Measurements from ENCODE around the gene C1QL2. TPM values are rescaled to one million over a fixed set of nuclear protein-coding genes. Genes with fewer than 3 reads are reported as not detected.

C1QL2 gene
- total RNA-seq, 1 donor from 2014 or later, result not detected

GRCh38 chr2:119147776-119148715 lies 10.5 kb downstream of the C1QL2 start:
- no peak for DNase-seq (ENCODE audit: low spot score)
- H3K9me3 Mint-ChIP-seq (ENCODE audit: unreplicated experiment), result no peaks in the 10 kb centered on the region
- no peaks in the 10 kb centered on the region for H3K36me3 Mint-ChIP-seq (ENCODE audit: low read depth, unreplicated experiment)
- no peak for TF ChIP-seq CTCF (IDR thresholded peaks at IDR 0.05; ENCODE audit: unreplicated experiment)
- H3K27me3 Mint-ChIP-seq (ENCODE audit: unreplicated experiment), result peaks cover 9% of the 10 kb centered on the region
- peaks cover 13% of the 10 kb centered on the region for H3K4me1 Mint-ChIP-seq (ENCODE audit: unreplicated experiment)
- H3K27ac Mint-ChIP-seq (ENCODE audit: unreplicated experiment), result no peak overlapping the region
- H3K4me3 Mint-ChIP-seq (ENCODE audit: unreplicated experiment), result no peak overlapping the region

GRCh38 chr2:119144806-119145205 lies 13.7 kb downstream of the C1QL2 start:
- Mint-ChIP-seq H3K36me3 (ENCODE audit: low read depth, unreplicated experiment) (no peaks in the 10 kb centered on the region), H3K9me3 (ENCODE audit: unreplicated experiment) (no peaks in the 10 kb centered on the region), H3K4me1 (ENCODE audit: unreplicated experiment) (peaks cover 3% of the 10 kb centered on the region), H3K27me3 (ENCODE audit: unreplicated experiment) (peaks cover 9% of the 10 kb centered on the region), H3K27ac (ENCODE audit: unreplicated experiment) (no peak overlapping the region), H3K4me3 (ENCODE audit: unreplicated experiment) (no peak overlapping the region)
- DNase-seq (ENCODE audit: low spot score), result no peak
- no peak for TF ChIP-seq CTCF (IDR thresholded peaks at IDR 0.05; ENCODE audit: unreplicated experiment)

- H3K4me1 Mint-ChIP-seq (ENCODE audit: unreplicated experiment), result no peaks in the 10 kb centered on the region
- DNase-seq (ENCODE audit: low spot score), result no peak
- no peak overlapping the region for H3K27ac Mint-ChIP-seq (ENCODE audit: unreplicated experiment)
- H3K9me3 Mint-ChIP-seq (ENCODE audit: unreplicated experiment), result no peaks in the 10 kb centered on the region
- TF ChIP-seq CTCF (IDR thresholded peaks at IDR 0.05; ENCODE audit: unreplicated experiment), result no peak
- no peaks in the 10 kb centered on the region for H3K36me3 Mint-ChIP-seq (ENCODE audit: low read depth, unreplicated experiment)
- H3K4me3 Mint-ChIP-seq (ENCODE audit: unreplicated experiment), result no peak overlapping the region
- peaks cover 7% of the 10 kb centered on the region for H3K27me3 Mint-ChIP-seq (ENCODE audit: unreplicated experiment)
Measured at GRCh38 chr2:119142824-119143223, 15.7 kb downstream of the C1QL2 start.

GRCh38 chr2:119137502-119137901 lies 21.0 kb downstream of the C1QL2 start:
- Mint-ChIP-seq H3K27me3 (ENCODE audit: unreplicated experiment) (peaks cover 6% of the 10 kb centered on the region), H3K4me1 (ENCODE audit: unreplicated experiment) (no peaks in the 10 kb centered on the region)

More at GRCh38 chr2:119137502-119137901, 21.0 kb downstream of the C1QL2 start:
- no peak for DNase-seq (ENCODE audit: low spot score)
- no peaks in the 10 kb centered on the region for H3K36me3 Mint-ChIP-seq (ENCODE audit: low read depth, unreplicated experiment)
- no peak overlapping the region for H3K27ac Mint-ChIP-seq (ENCODE audit: unreplicated experiment)
- no peak overlapping the region for H3K4me3 Mint-ChIP-seq (ENCODE audit: unreplicated experiment)
- no peak for TF ChIP-seq CTCF (IDR thresholded peaks at IDR 0.05; ENCODE audit: unreplicated experiment)
- no peaks in the 10 kb centered on the region for H3K9me3 Mint-ChIP-seq (ENCODE audit: unreplicated experiment)
